Measurements from ENCODE around the gene TRIM65. TPM values are rescaled to one million over a fixed set of nuclear protein-coding genes. Genes with fewer than 3 reads are reported as not detected.
A peak's percentile ranks its signal among the peaks of the same experiment; 100 is the strongest.

Gene TRIM65, protein sequence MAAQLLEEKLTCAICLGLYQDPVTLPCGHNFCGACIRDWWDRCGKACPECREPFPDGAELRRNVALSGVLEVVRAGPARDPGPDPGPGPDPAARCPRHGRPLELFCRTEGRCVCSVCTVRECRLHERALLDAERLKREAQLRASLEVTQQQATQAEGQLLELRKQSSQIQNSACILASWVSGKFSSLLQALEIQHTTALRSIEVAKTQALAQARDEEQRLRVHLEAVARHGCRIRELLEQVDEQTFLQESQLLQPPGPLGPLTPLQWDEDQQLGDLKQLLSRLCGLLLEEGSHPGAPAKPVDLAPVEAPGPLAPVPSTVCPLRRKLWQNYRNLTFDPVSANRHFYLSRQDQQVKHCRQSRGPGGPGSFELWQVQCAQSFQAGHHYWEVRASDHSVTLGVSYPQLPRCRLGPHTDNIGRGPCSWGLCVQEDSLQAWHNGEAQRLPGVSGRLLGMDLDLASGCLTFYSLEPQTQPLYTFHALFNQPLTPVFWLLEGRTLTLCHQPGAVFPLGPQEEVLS
- total RNA-seq = 14.4 TPM
- 20.2 TPM for polyA plus RNA-seq
- long read RNA-seq, donor 1 = 0 reads
- long read RNA-seq, donor 2 = 0 reads
- long read RNA-seq, donor 3, partial matches to known transcripts = 0 of 1 reads
- long read RNA-seq, donor 3, other reads (novel, unspliced or antisense) = 0 of 1 reads
- long read RNA-seq, donor 4, partial matches to known transcripts = 0 of 1 reads
- long read RNA-seq, donor 4, other reads (novel, unspliced or antisense) = 0 of 1 reads
- long read RNA-seq, donor 5, partial matches to known transcripts = 0 of 3 reads
- long read RNA-seq, donor 5, other reads (novel, unspliced or antisense) = 0 of 3 reads
- long read RNA-seq, donor 6, partial matches to known transcripts = 0 of 2 reads
- long read RNA-seq, donor 6, other reads (novel, unspliced or antisense) = 0 of 2 reads
- long read RNA-seq, donor 7, partial matches to known transcripts = 0 of 2 reads
- long read RNA-seq, donor 7, other reads (novel, unspliced or antisense) = 0 of 2 reads
- long read RNA-seq, donor 8, partial matches to known transcripts = 0 of 3 reads
- long read RNA-seq, donor 8, other reads (novel, unspliced or antisense) = 0 of 3 reads
- long read RNA-seq, donor 9, partial matches to known transcripts = 0 of 1 reads
- long read RNA-seq, donor 9, other reads (novel, unspliced or antisense) = 0 of 1 reads
- long read RNA-seq, donor 10, partial matches to known transcripts = 0 of 3 reads
- long read RNA-seq, donor 10, other reads (novel, unspliced or antisense) = 0 of 3 reads

DNA sequence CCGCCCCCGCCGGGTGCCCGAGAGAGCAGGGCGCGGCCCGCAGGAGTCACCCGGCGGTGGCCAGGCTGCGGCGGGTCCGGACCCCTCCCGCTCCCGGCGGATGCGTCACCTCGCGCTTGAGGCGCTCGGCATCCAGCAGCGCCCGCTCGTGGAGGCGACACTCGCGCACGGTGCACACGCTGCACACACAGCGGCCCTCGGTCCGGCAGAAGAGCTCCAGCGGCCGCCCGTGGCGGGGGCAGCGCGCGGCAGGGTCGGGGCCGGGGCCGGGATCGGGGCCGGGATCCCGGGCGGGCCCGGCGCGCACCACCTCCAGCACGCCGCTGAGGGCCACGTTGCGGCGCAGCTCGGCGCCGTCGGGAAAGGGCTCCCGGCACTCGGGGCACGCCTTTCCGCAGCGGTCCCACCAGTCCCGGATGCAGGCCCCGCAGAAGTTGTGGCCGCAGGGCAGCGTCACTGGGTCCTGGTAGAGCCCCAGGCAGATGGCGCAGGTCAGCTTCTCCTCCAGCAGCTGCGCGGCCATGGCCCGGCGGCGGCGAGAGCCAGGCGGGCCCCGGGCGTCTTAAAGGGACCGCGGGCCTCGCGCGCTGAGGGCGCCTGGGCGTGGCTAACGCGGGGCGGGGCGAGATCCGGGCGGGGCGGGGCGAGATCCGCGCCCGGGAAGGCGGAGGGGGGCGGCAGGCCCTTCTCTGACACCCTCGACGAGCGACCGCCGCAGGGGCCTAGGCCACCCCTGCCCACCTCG, at the start of gene TRIM65:
Gene TRIM65, minus strand, starts transcription at position 537 of the 745 bp plus-strand sequence. Its CDS starts 14 bp downstream, at position 523.
- peak in 8 of 9 donors; percentile 40 to 87 (median 71) for DNase-seq (ENCODE audit: low read depth in 6 of 9, low spot score in 9 of 9)
- no peaks in the 10 kb centered on the region for H3K27me3 ChIP-seq (ENCODE audit: control insufficient read depth in 2 of 2, insufficient read depth in 1 of 2, low read length in 1 of 2)
- WGBS = under 1% methylated on average over 102 of the region's 102 CpGs
- no peaks in the 10 kb centered on the region for H3K9me3 ChIP-seq (ENCODE audit: control insufficient read depth in 2 of 2, insufficient read depth in 1 of 2, low read length in 1 of 2)
- H3K4me3 ChIP-seq (ENCODE audit: low read length in 2 of 2) = peak within 1 kb of the TSS; percentile 65 to 88
- peaks cover 9 to 19% of the 10 kb centered on the region in 2 donors for H3K4me1 ChIP-seq (ENCODE audit: control insufficient read depth in 2 of 2, insufficient read depth in 2 of 2, low read length in 2 of 2)
- H3K27ac ChIP-seq (ENCODE audit: low read depth in 1 of 2, low read length in 1 of 2) = peak within 1 kb of the TSS; percentile 78 to 92
- H3K36me3 ChIP-seq (ENCODE audit: control insufficient read depth in 2 of 2, insufficient read depth in 2 of 2, low read length in 1 of 2) = peaks cover 45% of the 10 kb centered on the region in 2 donors

GRCh38 chr17:75945211-75945610, 48.5 kb upstream of the TRIM65 start:
- Histone ChIP-seq H3K4me3 (ENCODE audit: low read length in 2 of 2) (no peak overlapping the region), H3K36me3 (ENCODE audit: control insufficient read depth in 2 of 2, insufficient read depth in 2 of 2, low read length in 1 of 2) (peaks cover 32 to 45% of the 10 kb centered on the region in 2 donors), H3K27ac (ENCODE audit: low read depth in 1 of 2, low read length in 1 of 2) (no peak overlapping the region), H3K4me1 (ENCODE audit: control insufficient read depth in 2 of 2, insufficient read depth in 2 of 2, low read length in 2 of 2) (peaks cover 8 to 10% of the 10 kb centered on the region in 2 donors), H3K27me3 (ENCODE audit: control insufficient read depth in 2 of 2, insufficient read depth in 1 of 2, low read length in 1 of 2) (no peaks in the 10 kb centered on the region), H3K9me3 (ENCODE audit: control insufficient read depth in 2 of 2, insufficient read depth in 1 of 2, low read length in 1 of 2) (no peaks in the 10 kb centered on the region)
- no peak for DNase-seq (ENCODE audit: low read depth in 6 of 9, low spot score in 9 of 9)
- WGBS = 94% methylated on average over 2 of the region's 2 CpGs

DNA sequence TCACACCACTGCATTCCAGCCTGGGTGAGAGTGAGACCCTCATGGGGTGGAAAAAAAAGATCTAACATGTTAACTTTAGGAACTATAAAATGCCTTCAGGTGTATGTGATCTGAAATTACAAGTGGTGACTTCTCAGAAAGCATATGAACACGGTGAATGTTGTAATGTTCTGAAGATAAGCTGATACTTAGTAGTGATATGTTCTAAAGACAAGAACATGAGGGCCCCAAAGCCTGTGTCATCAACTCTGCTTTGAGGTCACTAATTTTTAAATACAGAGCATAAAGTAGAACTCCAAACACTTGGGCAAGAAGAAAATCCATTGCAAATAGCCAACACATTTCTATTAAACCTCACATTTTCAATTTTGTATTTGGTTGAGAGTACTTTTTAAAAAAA, 46.7 kb upstream of the TRIM65 start:
- Histone ChIP-seq H3K27me3 (ENCODE audit: control insufficient read depth in 2 of 2, insufficient read depth in 1 of 2, low read length in 1 of 2) (no peaks in the 10 kb centered on the region), H3K4me3 (ENCODE audit: low read length in 2 of 2) (no peak overlapping the region), H3K27ac (ENCODE audit: low read depth in 1 of 2, low read length in 1 of 2) (no peak overlapping the region), H3K9me3 (ENCODE audit: control insufficient read depth in 2 of 2, insufficient read depth in 1 of 2, low read length in 1 of 2) (no peaks in the 10 kb centered on the region), H3K4me1 (ENCODE audit: control insufficient read depth in 2 of 2, insufficient read depth in 2 of 2, low read length in 2 of 2) (peaks cover 10 to 11% of the 10 kb centered on the region in 2 donors), H3K36me3 (ENCODE audit: control insufficient read depth in 2 of 2, insufficient read depth in 2 of 2, low read length in 1 of 2) (peaks cover 19 to 28% of the 10 kb centered on the region in 2 donors)
- DNase-seq (ENCODE audit: low read depth in 6 of 9, low spot score in 9 of 9) = no peak
- 95% methylated on average over 1 of the region's 1 CpG for WGBS

GRCh38 chr17:75942473-75942872, 45.7 kb upstream of the TRIM65 start:
- H3K9me3 ChIP-seq (ENCODE audit: control insufficient read depth in 2 of 2, insufficient read depth in 1 of 2, low read length in 1 of 2) = no peaks in the 10 kb centered on the region
- H3K27me3 ChIP-seq (ENCODE audit: control insufficient read depth in 2 of 2, insufficient read depth in 1 of 2, low read length in 1 of 2) = no peaks in the 10 kb centered on the region
- H3K36me3 ChIP-seq (ENCODE audit: control insufficient read depth in 2 of 2, insufficient read depth in 2 of 2, low read length in 1 of 2) = peaks cover 8 to 18% of the 10 kb centered on the region in 2 donors
- WGBS = 83% methylated on average over 4 of the region's 4 CpGs
- H3K4me3 ChIP-seq (ENCODE audit: low read length in 2 of 2) = no peak overlapping the region
- no peak for DNase-seq (ENCODE audit: low read depth in 6 of 9, low spot score in 9 of 9)
- no peak overlapping the region for H3K27ac ChIP-seq (ENCODE audit: low read depth in 1 of 2, low read length in 1 of 2)
- peaks cover 10 to 11% of the 10 kb centered on the region in 2 donors for H3K4me1 ChIP-seq (ENCODE audit: control insufficient read depth in 2 of 2, insufficient read depth in 2 of 2, low read length in 2 of 2)

DNA sequence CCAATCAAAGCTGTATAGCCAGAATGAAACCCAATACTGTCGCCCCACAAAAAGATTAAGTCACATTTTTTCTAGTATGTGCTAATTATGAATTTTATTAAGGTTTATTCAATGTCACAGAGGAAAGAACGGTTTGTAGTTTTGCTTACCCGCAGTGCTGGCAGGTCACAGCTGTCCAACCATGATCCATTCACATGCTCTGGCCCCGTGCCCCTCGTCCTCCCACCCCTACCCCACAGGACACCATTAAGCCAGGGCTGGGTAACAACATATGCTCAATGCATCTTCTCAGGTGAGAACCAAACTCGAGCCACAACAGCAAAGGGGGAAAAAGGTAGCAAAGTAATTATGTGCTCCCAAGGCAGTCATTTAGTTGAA, 44.7 kb upstream of the TRIM65 start:
- H3K9me3 ChIP-seq (ENCODE audit: control insufficient read depth in 2 of 2, insufficient read depth in 1 of 2, low read length in 1 of 2) = no peaks in the 10 kb centered on the region
- no peak overlapping the region for H3K27ac ChIP-seq (ENCODE audit: low read depth in 1 of 2, low read length in 1 of 2)
- peaks cover 7 to 10% of the 10 kb centered on the region in 2 donors for H3K36me3 ChIP-seq (ENCODE audit: control insufficient read depth in 2 of 2, insufficient read depth in 2 of 2, low read length in 1 of 2)
- no peaks in the 10 kb centered on the region for H3K27me3 ChIP-seq (ENCODE audit: control insufficient read depth in 2 of 2, insufficient read depth in 1 of 2, low read length in 1 of 2)
- H3K4me3 ChIP-seq (ENCODE audit: low read length in 2 of 2) = peak overlapping the region; percentile 86 to 88
- DNase-seq (ENCODE audit: low read depth in 6 of 9, low spot score in 9 of 9) = no peak
- peaks cover 10 to 11% of the 10 kb centered on the region in 2 donors for H3K4me1 ChIP-seq (ENCODE audit: control insufficient read depth in 2 of 2, insufficient read depth in 2 of 2, low read length in 2 of 2)
- 75% methylated on average over 6 of the region's 6 CpGs for WGBS

- peak; percentile 62 to 91 (median 79) for DNase-seq (ENCODE audit: low read depth in 6 of 9, low spot score in 9 of 9)
- Histone ChIP-seq H3K27ac (ENCODE audit: low read depth in 1 of 2, low read length in 1 of 2) (no peak within 1 kb of the TSS), H3K27me3 (ENCODE audit: control insufficient read depth in 2 of 2, insufficient read depth in 1 of 2, low read length in 1 of 2) (no peaks in the 10 kb centered on the region), H3K36me3 (ENCODE audit: control insufficient read depth in 2 of 2, insufficient read depth in 2 of 2, low read length in 1 of 2) (peaks cover 4% of the 10 kb centered on the region in 2 donors), H3K4me1 (ENCODE audit: control insufficient read depth in 2 of 2, insufficient read depth in 2 of 2, low read length in 2 of 2) (peaks cover 10 to 11% of the 10 kb centered on the region in 2 donors), H3K4me3 (ENCODE audit: low read length in 2 of 2) (peak within 1 kb of the TSS; percentile 86 to 88), H3K9me3 (ENCODE audit: control insufficient read depth in 2 of 2, insufficient read depth in 1 of 2, low read length in 1 of 2) (no peaks in the 10 kb centered on the region)
- WGBS = under 1% methylated on average over 63 of the region's 63 CpGs
These were observed 44.1 kb upstream of the TRIM65 start, which contains the start of gene FBF1 for GRCh38 chr17:75940727-75941441. Gene FBF1 (minus strand): TSS chr17:75941042. CDS start chr17:75938149, 2,893 bp downstream.

DNA sequence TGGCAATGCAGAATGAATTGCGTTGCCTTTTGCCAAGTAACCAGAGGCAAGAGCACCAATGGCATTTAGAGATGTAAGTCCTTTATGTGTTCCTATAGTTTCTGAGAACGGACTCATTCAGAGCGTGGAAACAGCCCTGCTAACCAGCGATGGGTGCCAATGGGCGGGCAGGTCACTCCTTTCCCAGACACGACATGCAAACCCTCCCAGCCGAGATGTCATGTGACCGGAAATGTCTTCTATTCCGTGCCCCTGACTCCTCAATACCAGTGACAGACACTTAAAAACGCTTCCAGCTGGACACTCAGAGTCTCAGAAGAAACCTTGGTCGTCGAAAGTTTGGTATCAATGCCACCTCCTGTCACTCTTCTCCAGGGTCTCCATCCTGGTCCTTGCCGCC, 40.9 kb upstream of the TRIM65 start:
- no peak overlapping the region for H3K27ac ChIP-seq (ENCODE audit: low read depth in 1 of 2, low read length in 1 of 2)
- WGBS = 88% methylated on average over 13 of the region's 13 CpGs
- peaks cover 10 to 16% of the 10 kb centered on the region in 2 donors for H3K4me1 ChIP-seq (ENCODE audit: control insufficient read depth in 2 of 2, insufficient read depth in 2 of 2, low read length in 2 of 2)
- no peaks in the 10 kb centered on the region for H3K27me3 ChIP-seq (ENCODE audit: control insufficient read depth in 2 of 2, insufficient read depth in 1 of 2, low read length in 1 of 2)
- H3K9me3 ChIP-seq (ENCODE audit: control insufficient read depth in 2 of 2, insufficient read depth in 1 of 2, low read length in 1 of 2) = no peaks in the 10 kb centered on the region
- DNase-seq (ENCODE audit: low read depth in 6 of 9, low spot score in 9 of 9) = no peak
- H3K4me3 ChIP-seq (ENCODE audit: low read length in 2 of 2) = no peak overlapping the region
- no peaks in the 10 kb centered on the region for H3K36me3 ChIP-seq (ENCODE audit: control insufficient read depth in 2 of 2, insufficient read depth in 2 of 2, low read length in 1 of 2)

- Histone ChIP-seq H3K4me1 (ENCODE audit: control insufficient read depth in 2 of 2, insufficient read depth in 2 of 2, low read length in 2 of 2) (peaks cover 0 to 5% of the 10 kb centered on the region in 2 donors), H3K27ac (ENCODE audit: low read depth in 1 of 2, low read length in 1 of 2) (no peak overlapping the region), H3K9me3 (ENCODE audit: control insufficient read depth in 2 of 2, insufficient read depth in 1 of 2, low read length in 1 of 2) (no peaks in the 10 kb centered on the region), H3K36me3 (ENCODE audit: control insufficient read depth in 2 of 2, insufficient read depth in 2 of 2, low read length in 1 of 2) (no peaks in the 10 kb centered on the region), H3K4me3 (ENCODE audit: low read length in 2 of 2) (no peak overlapping the region), H3K27me3 (ENCODE audit: control insufficient read depth in 2 of 2, insufficient read depth in 1 of 2, low read length in 1 of 2) (no peaks in the 10 kb centered on the region)
- WGBS = 97% methylated on average over 4 of the region's 4 CpGs
- no peak for DNase-seq (ENCODE audit: low read depth in 6 of 9, low spot score in 9 of 9)
These were observed 37.1 kb upstream of the TRIM65 start for GRCh38 chr17:75933808-75934207.
